ENCODE data around the gene RBM23. TPM values are rescaled to one million over a fixed set of nuclear protein-coding genes. Genes with fewer than 3 reads are reported as not detected.
"Not testable (repeated sequence)": the region's sequence is repeated elsewhere in the genome, so short reads cannot be mapped to it uniquely, and the experiment has no call there.

Gene RBM23
- total and polyA plus RNA-seq, 9 of the 15 experiments (the other 6 are each of a cell fraction or from before 2014, with no cell fraction given), result 46.0 to 102 (median 58.5) TPM

GRCh38 chr14:22856428-22856827, 62.5 kb downstream of the RBM23 start (continued):
- TF ChIP-seq KDM5B (IDR thresholded peaks at IDR 0.05; ENCODE audit: insufficient replicate concordance, low read depth, low read length) (no peak), ZSCAN29 (IDR thresholded peaks at IDR 0.05) (no peak), ZNF696 (CRISPR knock-in tag; conservative IDR thresholded peaks at IDR 0.05) (no peak), THAP12 (CRISPR knock-in tag; IDR thresholded peaks at IDR 0.05) (no peak), ZBTB9 (CRISPR knock-in tag; IDR thresholded peaks at IDR 0.05) (no peak)

- no peak overlapping the region for H2AFZ ChIP-seq (ENCODE audit: low read depth, low read length)
- TF ChIP-seq C11orf30 (IDR thresholded peaks at IDR 0.05; ENCODE audit: low read depth) (0 out of 2 replicates have a peak, but pooled peaks have one; percentile 15), ADNP (tag; IDR thresholded peaks at IDR 0.05) (no peak), ZNF282 (CRISPR knock-in tag; IDR thresholded peaks at IDR 0.05) (no peak)
- no peak overlapping the region for H3K4me3 ChIP-seq
- peaks cover 0 to 14% of the 10 kb centered on the region in 2 experiments; a peak in 3 of 5 replicates for H3K4me1 ChIP-seq (replicated peaks in 1 of 2; ENCODE audit: control insufficient read depth in 2 of 2, insufficient read depth in 2 of 2, low read length in 2 of 2)
- no peaks in the 10 kb centered on the region for H3K9me1 ChIP-seq (ENCODE audit: control insufficient read depth, insufficient read depth, low read length)
- no peak for FAIRE-seq
- H3K9me3 ChIP-seq (replicated peaks; ENCODE audit: control insufficient read depth, insufficient read depth, low read depth, low read length), result no peaks in the 10 kb centered on the region; the same call in 1 of the 2 replicates
- ATAC-seq, result no peak
- H3K27ac ChIP-seq (ENCODE audit: extremely low read depth, low read depth, low read length), result no peak overlapping the region
- no TSS peak for BruUV-seq (replicated peaks)
- H3K79me2 ChIP-seq (ENCODE audit: control insufficient read depth, insufficient read depth, low read length), result no peaks in the 10 kb centered on the region
- ChIA-PET POLR2A (interaction anchor here (0.7 to 0.9 kb wide), 3 partner anchors 18 to 89 kb away, joined by 3 to 5 read pairs (median 3); partner anchors contain the start of gene OXA1L), CTCF (ENCODE audit: low intra/inter-chr PET ratio) (interaction anchor here (1.3 to 4.3 kb wide), 3 partner anchors 31 to 297 kb away, joined by 3 to 53 read pairs (median 44); no protein-coding TSS in a partner anchor)
- no peaks in the 10 kb centered on the region for H4K20me1 ChIP-seq (replicated peaks; ENCODE audit: control insufficient read depth, insufficient read depth, low read length)
- in situ Hi-C loops (cut with MboI), result loop anchor here (5.0 kb wide), 1 partner anchor 78 kb away; no protein-coding TSS in a partner anchor
- no peaks in the 10 kb centered on the region for H3K27me3 ChIP-seq (ENCODE audit: control insufficient read depth in 2 of 2, insufficient read depth in 2 of 2, low read length in 2 of 2)
- intact Hi-C loops (cut with micrococcal nuclease), result no loop called here
- 62% methylated on average over 8 of the region's 8 CpGs for WGBS (ENCODE audit: insufficient coverage, low coverage, missing lambda C conversion rate)
- DNase-seq (ENCODE audit: extremely low read depth in 1 of 4, low spot score in 3 of 4), result no peak
- no peak overlapping the region for H3K4me2 ChIP-seq (ENCODE audit: insufficient read depth, low read length)
- H3K36me3 ChIP-seq (ENCODE audit: control insufficient read depth, insufficient read depth, low read length), result no peaks in the 10 kb centered on the region
- no peak overlapping the region for H3K9ac ChIP-seq (ENCODE audit: insufficient read depth in 1 of 2, low read depth in 2 of 2, low read length in 2 of 2)
Observed at GRCh38 chr14:22854963-22855724, 63.8 kb downstream of the RBM23 start.

GRCh38 chr14:22854296-22854695, 64.7 kb downstream of the RBM23 start:
- ATAC-seq; H3K27me3 ChIP-seq (ENCODE audit: control insufficient read depth in 2 of 2, insufficient read depth in 2 of 2, low read length in 2 of 2); DNase-seq (ENCODE audit: extremely low read depth in 1 of 4, low spot score in 3 of 4); POLR2A ChIA-PET; H2AFZ ChIP-seq (ENCODE audit: low read depth, low read length); H3K4me2 ChIP-seq (ENCODE audit: insufficient read depth, low read length); H3K9me3 ChIP-seq (replicated peaks; ENCODE audit: control insufficient read depth, insufficient read depth, low read depth, low read length); FAIRE-seq; H3K9ac ChIP-seq (ENCODE audit: insufficient read depth in 1 of 2, low read depth in 2 of 2, low read length in 2 of 2); H3K79me2 ChIP-seq (ENCODE audit: control insufficient read depth, insufficient read depth, low read length); intact Hi-C loops (cut with micrococcal nuclease); H3K9me1 ChIP-seq (ENCODE audit: control insufficient read depth, insufficient read depth, low read length); H3K4me3 ChIP-seq; BruUV-seq (replicated peaks); in situ Hi-C loops (cut with MboI); H3K36me3 ChIP-seq (ENCODE audit: control insufficient read depth, insufficient read depth, low read length); H3K27ac ChIP-seq (ENCODE audit: extremely low read depth, low read depth, low read length); H4K20me1 ChIP-seq (replicated peaks; ENCODE audit: control insufficient read depth, insufficient read depth, low read length): not testable (repeated sequence)
- 71% methylated on average over 11 of the region's 11 CpGs for WGBS (ENCODE audit: insufficient coverage, low coverage, missing lambda C conversion rate)
- CTCF ChIA-PET (ENCODE audit: low intra/inter-chr PET ratio), result interaction anchor here (1.3 to 4.3 kb wide), 9 partner anchors 30 to 473 kb away, joined by 3 to 68 read pairs (median 10); no protein-coding TSS in a partner anchor
- peaks cover 0 to 17% of the 10 kb centered on the region in 2 experiments; a peak in 3 of 5 replicates for H3K4me1 ChIP-seq (replicated peaks in 1 of 2; ENCODE audit: control insufficient read depth in 2 of 2, insufficient read depth in 2 of 2, low read length in 2 of 2)

Data from K562 (cell line).